GM18526 (cell line): ENCODE results near the gene PHLDB2.

Experiments
- POLR2A ChIP-seq: IDR thresholded peaks from 3 replicates; pipeline ENCODE4 v1.6.1; 2011; ENCODE audit not compliant: insufficient read length; ENCODE audit errors: extremely low read depth

The PHLDB2 gene

GRCh38 chr3:111863942-111864694 lies 5.1 kb downstream of the PHLDB2 start:
- no peak for TF ChIP-seq POLR2A

- no peak for TF ChIP-seq POLR2A
Measured at GRCh38 chr3:111864821-111865656, 6.0 kb downstream of the PHLDB2 start.

DNA sequence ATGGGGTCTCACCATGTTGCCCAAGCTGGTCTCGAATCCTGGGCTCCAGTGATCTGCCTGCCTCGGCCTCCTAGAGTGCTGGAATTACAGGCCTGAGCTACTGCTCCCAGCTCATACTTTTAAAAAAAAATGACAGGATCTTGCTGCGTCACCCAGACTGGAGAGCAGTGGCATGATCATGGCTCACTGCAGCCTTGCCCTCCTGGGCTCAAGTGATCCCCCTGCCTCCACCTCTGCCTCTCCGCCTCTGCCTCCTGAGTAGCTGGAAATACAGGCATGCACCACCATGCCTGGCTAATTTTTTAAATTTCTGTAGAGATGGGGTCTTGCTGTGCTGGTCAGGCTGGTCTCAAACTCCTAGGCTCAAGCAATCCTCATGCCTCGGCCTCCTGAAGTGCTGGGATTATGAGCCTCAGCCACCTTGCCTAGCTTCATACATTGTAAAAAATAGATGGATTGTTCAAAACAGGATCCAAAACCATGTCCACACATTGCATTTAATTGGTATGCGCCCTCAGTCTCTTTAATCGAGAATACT lies 8.9 kb downstream of the PHLDB2 start:
- TF ChIP-seq POLR2A, result no peak

DNA sequence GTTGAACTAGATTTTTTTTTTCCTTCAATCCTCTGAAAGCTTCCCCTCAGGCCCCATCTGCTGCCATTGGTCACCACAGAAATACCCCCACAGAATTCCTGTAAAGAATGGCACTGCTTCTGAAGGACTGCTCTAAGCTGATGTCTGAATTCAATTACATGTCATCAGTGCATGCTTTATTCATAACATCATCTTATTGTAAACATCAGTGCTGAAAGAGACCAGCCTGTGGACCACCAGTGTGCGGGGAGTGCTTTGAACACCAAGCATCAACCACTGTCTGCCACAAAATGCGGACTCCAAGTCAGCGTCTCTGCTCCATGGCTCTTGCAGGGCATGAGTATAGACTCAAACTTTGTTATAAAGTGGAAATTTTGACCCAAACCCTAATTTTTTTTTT lies 11.6 kb downstream of the PHLDB2 start:
- TF ChIP-seq POLR2A, result no peak

DNA sequence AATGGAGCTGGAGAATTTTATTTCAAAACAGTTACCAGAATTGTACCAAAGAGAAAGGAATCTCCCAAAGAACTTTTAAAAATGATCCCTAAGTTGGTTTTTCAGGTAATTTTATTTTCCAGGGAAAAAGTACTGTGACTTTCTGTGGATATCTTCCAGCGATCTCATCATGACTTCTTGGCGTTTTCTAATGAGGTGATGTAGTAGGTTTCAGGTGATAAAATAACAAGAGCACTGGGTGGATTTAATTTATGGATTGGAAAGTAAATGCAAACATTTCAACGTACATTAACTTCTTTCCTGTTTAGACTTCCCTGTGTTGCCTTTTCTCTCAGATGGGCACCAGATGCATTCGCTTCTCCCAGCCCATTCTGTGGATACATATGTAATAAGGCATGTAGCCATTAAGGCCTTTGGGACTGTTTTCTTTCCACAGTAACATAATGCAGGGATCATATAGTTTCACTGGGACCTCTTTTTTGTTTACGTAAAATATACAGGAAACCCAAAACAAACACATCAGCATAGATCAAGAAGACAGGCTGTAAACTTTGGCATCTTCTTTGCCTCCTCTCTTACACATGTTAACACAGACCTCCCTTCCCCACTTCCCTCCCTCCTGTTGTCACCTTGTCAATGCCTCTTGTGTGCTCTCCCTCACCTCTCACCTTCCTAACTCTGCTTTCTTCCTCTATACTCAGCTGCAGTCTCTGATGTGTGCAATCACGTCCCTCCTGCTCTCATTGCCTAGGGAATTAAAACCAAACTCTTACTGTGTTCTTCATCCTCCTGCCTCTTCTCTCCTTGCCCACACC lies 13.0 kb downstream of the PHLDB2 start:
- no peak for TF ChIP-seq POLR2A

DNA sequence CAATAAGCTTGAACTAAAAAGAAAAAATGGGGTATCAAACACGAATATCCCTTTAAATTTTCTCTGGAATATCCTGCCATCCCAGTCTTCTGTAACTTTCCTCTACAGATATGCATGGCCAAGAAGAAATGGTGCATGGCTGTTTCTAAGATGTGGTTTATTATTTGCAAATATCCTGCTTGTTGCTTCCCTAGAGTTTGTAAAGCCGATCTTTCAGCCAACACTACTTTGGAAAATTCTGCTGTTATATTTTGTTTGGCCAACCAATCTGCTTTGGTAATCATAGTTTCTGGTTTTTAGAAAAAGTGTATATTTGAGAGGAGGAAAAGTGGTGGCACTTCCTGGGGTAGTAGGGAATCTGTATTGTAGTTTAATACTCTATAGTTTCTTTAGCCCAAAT lies 13.9 kb downstream of the PHLDB2 start:
- TF ChIP-seq POLR2A, result no peak

DNA sequence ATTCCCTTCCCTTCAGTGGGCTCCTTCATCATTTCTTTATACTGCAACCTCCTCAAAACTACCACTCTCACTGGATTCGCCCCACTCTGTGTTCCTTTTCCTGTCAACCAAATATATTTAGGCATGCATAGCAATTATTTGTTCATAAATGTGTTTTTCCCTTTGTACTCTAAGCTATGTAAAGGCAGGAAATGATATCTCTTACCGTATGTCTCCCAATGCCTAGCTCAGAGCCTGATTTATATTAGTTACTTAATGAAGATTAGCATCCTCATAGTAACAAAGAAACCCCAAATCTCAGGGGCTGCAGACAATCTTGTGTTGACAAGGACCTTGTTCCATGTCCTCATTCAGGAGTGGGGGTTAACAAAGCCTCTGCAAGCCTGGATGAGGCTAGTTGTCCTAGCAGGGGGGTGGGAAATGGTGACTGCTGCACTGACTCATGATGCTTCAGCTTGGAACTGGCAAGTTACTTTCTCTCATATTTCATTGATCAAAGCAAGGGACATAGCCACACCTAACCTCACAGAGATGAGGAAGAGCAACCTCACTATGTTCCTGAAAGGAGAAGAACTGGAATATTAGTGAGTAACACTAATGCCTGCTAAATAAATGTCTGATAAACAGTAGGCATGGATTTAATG lies 15.2 kb downstream of the PHLDB2 start:
- TF ChIP-seq POLR2A, result no peak

- TF ChIP-seq POLR2A, result no peak
Measured at GRCh38 chr3:111881480-111881879, 22.4 kb downstream of the PHLDB2 start.

DNA sequence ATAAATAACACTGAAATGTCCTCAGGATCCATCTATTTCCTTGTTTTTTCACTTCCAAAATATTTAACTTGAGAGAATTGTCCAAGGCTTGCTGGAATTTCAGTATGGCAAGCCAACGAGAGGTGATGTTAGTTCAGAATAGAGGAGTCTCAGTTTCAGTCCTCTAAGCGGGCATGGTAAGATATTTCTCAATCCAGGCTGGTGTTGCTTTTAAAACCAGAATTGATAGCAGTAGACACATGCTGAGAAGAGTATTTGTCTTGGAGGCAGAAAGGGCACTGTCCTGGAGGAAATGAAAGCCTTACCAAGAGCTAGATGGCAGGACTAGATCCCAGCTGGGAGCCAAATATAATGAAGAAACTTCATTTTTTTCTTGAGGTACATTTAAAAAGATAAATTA lies 23.1 kb downstream of the PHLDB2 start:
- no peak for TF ChIP-seq POLR2A

GRCh38 chr3:111882799-111883198 lies 23.7 kb downstream of the PHLDB2 start:
- no peak for TF ChIP-seq POLR2A

DNA sequence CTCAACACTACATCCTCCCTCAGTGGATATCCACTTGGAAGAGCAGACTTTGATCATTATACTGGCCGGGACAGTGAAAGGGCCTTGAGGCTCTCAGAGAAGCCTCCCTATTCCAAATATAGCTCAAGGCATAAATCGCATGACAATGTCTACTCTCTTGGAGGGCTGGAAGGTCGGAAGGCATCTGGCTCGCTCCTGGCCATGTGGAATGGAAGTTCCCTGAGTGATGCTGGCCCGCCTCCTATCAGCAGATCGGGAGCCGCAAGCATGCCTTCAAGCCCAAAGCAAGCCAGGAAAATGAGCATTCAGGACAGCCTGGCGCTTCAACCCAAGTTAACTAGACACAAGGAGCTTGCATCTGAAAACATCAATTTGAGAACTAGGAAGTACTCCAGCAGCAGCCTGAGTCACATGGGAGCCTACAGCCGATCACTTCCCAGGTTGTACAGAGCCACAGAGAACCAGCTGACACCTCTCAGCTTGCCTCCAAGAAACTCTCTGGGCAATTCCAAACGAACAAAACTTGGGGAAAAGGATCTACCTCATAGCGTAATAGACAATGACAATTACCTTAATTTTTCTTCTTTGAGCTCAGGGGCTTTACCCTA lies 25.4 kb downstream of the PHLDB2 start:
- no peak for TF ChIP-seq POLR2A

- TF ChIP-seq POLR2A, result no peak
Measured at GRCh38 chr3:111885578-111885977, 26.5 kb downstream of the PHLDB2 start.

- no peak for TF ChIP-seq POLR2A
Measured at GRCh38 chr3:111890051-111890580, 31.1 kb downstream of the PHLDB2 start.

GRCh38 chr3:111892070-111892469 lies 33.0 kb downstream of the PHLDB2 start:
- no peak for TF ChIP-seq POLR2A
